Subcutaneous adipose tissue (tissue), 4 donors: ENCODE data around the gene ADAM12. TPM values are rescaled to one million over a fixed set of nuclear protein-coding genes. Genes with fewer than 3 reads are reported as not detected.

ENCODE experiments used
- total RNA-seq, 4 donors: library from RNA; depleted of rRNA; stranded (reverse); fragments of >200 nt; gene quantifications; one replicate each; pipeline ENCODE4 v1.1.0, GENCODE V29; 2016
- TF ChIP-seq, protein P1 (sequence below): fragments of 450-650 bp; IDR thresholded peaks from one replicate; pipeline ENCODE4 v1.5.1; 2016; ENCODE audit warnings: low read depth, mild to moderate bottlenecking, control low read depth, antibody characterized with exemption, moderate library complexity

The ADAM12 gene
- total RNA-seq, 4 donors from 2014 or later, result 11.5 to 20.4 (median 14.5) TPM

DNA sequence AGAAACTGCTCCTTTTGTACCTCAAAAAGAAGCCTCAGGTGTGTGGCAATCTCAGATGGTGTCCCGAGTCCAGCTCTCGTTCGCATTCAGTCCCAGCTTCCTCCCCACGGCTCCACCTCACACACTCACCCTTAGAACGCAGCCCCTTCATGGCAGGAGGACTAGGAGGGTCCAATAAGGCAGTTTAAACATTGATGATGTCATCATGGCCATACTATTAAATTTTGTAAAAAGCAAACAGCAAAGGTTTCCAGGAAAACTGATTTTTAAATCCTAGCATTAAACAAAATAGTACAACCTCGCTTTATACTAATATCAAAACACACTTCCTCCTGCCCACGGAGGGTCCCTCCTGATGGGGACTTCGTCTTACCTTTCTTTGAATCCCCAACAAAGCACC lies 133.0 kb downstream of the ADAM12 start:
- TF ChIP-seq, protein P1, sequence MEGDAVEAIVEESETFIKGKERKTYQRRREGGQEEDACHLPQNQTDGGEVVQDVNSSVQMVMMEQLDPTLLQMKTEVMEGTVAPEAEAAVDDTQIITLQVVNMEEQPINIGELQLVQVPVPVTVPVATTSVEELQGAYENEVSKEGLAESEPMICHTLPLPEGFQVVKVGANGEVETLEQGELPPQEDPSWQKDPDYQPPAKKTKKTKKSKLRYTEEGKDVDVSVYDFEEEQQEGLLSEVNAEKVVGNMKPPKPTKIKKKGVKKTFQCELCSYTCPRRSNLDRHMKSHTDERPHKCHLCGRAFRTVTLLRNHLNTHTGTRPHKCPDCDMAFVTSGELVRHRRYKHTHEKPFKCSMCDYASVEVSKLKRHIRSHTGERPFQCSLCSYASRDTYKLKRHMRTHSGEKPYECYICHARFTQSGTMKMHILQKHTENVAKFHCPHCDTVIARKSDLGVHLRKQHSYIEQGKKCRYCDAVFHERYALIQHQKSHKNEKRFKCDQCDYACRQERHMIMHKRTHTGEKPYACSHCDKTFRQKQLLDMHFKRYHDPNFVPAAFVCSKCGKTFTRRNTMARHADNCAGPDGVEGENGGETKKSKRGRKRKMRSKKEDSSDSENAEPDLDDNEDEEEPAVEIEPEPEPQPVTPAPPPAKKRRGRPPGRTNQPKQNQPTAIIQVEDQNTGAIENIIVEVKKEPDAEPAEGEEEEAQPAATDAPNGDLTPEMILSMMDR, result no peak

DNA sequence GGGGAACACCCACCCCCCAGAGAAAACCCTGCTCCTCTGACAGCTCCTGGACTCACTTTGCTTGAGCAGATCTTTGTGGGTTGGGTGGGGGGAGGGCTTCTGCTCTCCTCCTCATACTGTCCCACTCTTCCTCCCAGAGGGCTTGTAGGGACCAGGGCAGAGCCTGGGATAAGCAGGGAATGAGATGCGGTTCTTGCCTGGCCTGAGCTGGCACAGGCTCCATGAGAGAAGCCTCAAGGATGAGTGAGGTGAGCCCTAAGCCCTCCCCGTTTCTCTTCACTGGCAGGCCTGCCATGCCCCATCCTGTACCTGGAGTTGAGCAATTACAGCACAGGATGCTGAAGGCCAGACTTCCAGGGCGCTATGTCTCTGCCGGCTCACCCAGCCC lies 134.7 kb downstream of the ADAM12 start:
- TF ChIP-seq, protein P1, result no peak

DNA sequence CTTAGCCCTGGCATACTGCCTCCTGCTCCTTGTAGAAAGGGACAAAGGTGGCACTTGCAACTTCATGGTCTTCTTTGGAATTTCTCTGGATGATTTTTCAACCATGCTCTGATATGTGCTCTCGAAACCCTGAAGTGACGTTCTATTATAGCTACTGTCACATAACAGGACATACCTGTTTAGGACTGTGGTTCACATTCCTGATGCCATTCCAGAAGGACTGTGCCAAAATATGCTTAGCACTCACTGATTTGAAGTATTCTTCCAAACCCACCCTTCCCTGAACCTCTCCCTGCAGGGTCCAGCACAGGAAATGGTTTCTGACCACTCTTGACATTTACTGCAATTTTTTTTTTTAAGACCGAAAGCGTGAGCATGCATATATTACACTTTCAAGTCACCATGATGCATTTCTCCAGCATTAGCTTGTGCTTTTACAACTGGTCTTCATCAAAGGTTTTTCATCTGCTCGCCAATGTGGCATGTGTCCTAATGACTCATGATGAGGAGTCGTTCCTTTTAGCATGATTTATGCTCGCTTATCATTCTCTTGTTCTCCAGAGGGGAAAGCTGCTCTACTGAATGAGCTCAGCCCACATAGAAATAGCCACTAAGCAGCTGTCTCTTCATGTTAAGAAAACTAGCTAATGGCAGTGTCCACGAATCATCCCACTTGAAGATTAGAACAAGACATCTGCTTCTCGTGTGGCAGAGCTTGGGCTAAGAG lies 135.2 kb downstream of the ADAM12 start:
- TF ChIP-seq, protein P1, result no peak

DNA sequence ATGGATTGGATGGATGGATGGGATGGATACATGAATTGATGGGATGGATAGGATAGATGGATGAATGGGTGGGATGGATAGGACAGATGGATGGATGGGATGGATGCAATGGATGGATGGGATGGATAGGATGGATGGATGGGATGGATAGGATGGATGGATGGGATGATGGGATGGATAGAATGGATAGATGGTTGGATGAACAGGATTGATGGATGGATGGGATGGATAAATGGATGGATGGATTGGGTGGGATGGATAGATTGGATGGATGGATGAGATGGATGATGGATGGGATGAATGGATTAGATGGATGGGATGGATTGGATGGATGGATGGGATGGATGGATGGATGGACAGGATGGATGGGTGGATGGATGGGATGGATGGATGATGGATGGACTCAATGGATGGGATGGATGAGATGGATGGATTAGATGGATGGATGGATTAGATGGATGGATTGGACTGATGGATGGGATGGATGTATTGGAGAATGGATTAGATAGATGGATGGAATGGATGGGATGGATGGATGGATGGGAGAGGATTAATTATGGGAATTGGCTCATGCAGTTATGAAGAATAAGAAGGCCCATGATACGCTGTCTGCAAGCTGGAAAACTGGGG lies 136.4 kb downstream of the ADAM12 start:
- TF ChIP-seq, protein P1, result no peak

DNA sequence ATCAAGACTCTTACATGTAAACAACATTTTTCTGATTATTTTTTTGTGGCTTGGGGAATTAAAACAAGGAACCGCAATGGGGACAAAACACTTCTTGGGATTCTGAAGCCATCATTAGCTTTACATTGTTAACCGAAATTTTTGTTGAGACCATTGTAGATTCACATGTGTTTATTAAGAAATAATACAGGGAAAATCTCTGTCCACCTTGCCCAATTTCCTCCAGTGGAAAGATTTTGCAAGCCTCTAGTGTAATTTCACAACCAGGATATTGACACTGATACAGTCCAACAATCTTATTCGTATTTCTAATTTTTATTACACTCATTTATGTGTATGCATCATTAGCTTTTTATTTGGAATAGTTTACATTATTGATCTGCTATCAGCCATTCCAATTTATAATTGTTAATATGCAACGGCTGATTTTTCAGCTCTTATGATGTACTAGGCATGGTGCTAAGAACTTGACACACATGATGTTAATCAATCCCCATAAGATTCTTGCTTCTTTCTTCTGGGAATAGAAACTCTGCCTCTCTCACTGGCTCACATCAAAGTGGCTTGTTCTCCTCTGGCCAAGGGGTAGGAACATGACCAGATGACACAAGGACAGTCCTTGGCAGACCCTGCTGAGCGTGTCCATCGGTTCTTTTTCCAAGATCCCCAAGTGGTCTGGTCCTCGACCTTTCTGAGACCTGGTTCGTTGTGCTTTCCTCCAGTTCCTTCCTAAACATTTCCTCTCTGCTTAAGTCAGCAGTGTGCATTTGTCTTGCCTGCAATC lies 137.6 kb downstream of the ADAM12 start:
- TF ChIP-seq, protein P1, result no peak

DNA sequence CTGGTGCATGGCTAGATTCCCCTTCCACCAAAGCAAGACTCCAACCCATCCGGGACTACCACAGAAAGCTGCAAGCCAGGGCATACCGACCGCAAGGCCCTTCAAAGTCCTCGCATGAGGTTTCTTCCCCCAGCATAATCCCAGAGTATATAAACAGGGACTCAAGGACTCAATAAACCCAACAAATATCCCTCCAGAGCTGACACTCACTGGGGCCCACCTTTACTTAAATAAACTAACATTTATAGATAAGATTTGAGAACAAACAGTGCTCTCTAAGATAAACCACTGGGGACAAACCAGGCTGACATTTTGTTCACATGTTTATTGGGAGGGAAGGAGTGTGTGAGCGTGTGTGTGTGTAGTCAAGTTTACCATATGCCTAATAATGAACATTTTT lies 138.2 kb downstream of the ADAM12 start:
- TF ChIP-seq, protein P1, result no peak

DNA sequence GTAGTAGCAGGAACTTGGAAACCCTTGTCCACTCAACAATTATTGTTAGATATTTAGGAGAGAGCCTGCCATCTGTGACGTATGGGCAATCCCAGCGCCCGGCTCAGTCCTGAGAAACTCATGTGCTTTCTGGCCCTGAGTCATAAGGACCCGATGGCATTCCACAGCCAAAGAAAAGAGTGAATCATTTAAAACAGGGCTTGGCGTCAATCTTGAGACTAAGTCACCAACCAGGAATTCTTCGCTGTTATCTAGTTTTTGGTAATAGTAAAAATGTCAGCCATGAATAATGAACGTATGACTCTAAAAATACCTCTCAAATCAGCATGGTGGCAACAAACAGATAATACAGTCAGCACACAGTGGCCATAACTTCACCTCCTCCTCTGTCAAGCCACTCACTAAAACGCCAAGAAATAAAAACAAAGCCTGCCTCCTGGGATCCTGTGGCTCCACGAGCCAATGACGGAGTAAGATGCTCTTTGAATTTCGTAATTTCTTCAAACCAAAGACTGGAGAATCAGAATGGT lies 140.8 kb downstream of the ADAM12 start:
- TF ChIP-seq, protein P1, result no peak
